Endothelial cell of umbilical vein (primary cell): ENCODE results near the gene B2M. TPM values are rescaled to one million over a fixed set of nuclear protein-coding genes. Genes with fewer than 3 reads are reported as not detected.

Source experiments
- BruUV-seq: library from RNA; stranded (reverse); fragments of 400-500 nt; replicated peaks from 2 replicates; lab custom pipeline; 2021; lab: Mats Ljungman, UMichigan
- CTCF ChIA-PET: fragments of 300-600, 350-600 bp; sonication (Branson Sonifier 250); formaldehyde crosslinking; loops from one replicate; lab custom pipeline; 2021; ENCODE audit warnings: antibody characterized with exemption, inconsistent platforms; lab: Charles Lee
- POLR2A ChIA-PET: fragments of 300-600, 350-600 bp; sonication (Branson Sonifier 250); formaldehyde crosslinking; loops from one replicate; lab custom pipeline; 2021; ENCODE audit warnings: antibody characterized with exemption, inconsistent platforms; lab: Charles Lee
- DNase-seq: peaks from one replicate; pipeline ENCODE4 v3.0.0-alpha.2; 2011; ENCODE audit warnings: low read depth, low spot score
- FAIRE-seq: peaks from 2 replicates; lab custom pipeline; 2011; peaks lifted over from hg19 to GRCh38; lab: Jason Lieb, UNC
- H2AFZ ChIP-seq: 2 replicates; pipeline ENCODE4 v1.6.0; 2012; ENCODE audit warnings: low read depth, low read length, control low read depth, inconsistent platforms
- H3K27ac ChIP-seq: 2 replicates; pipeline ENCODE4 v1.5.1; 2011; ENCODE audit warnings: low read depth, mild to moderate bottlenecking, control low read depth, low read length, moderate library complexity; ENCODE audit not compliant: insufficient read depth
- H3K27me3 ChIP-seq, 2 experiments: 2 replicates each; pipeline versions ENCODE4 v1.6.0 to v1.6.1; 2011; ENCODE audit warnings: low read length in 2 of 2, mixed read lengths in 1 of 2; ENCODE audit not compliant: control insufficient read depth in 2 of 2, insufficient read depth in 2 of 2
- H3K36me3 ChIP-seq, 2 experiments: 2 replicates in 1 of 2; 3 replicates in 1 of 2; pipeline ENCODE4 v1.5.1; 2011; ENCODE audit warnings: low read length in 2 of 2, mild to moderate bottlenecking in 1 of 2, moderate library complexity in 1 of 2; ENCODE audit not compliant: control insufficient read depth in 2 of 2, insufficient read depth in 2 of 2; ENCODE audit errors: extremely low read depth in 1 of 2
- H3K4me1 ChIP-seq: 3 replicates; pipeline ENCODE4 v1.5.1; 2011; ENCODE audit warnings: mild to moderate bottlenecking, low read length; ENCODE audit not compliant: control insufficient read depth, insufficient read depth; ENCODE audit errors: extremely low read depth
- H3K4me2 ChIP-seq: 2 replicates; pipeline ENCODE4 v1.6.1; 2011; ENCODE audit warnings: low read length, control low read depth, mixed read lengths; ENCODE audit not compliant: insufficient read depth
- H3K4me3 ChIP-seq, 3 experiments: fragments of 200-600 bp in 1 of 3; sonication (generic), shearing (Covaris generic) in 1 of 3; replicated peaks in 1 of 3; 2 replicates each; pipeline ENCODE4 v1.5.1; 2011 to 2016; ENCODE audit warnings: control low read depth in 3 of 3, low read length in 3 of 3, mild to moderate bottlenecking in 2 of 3, inconsistent platforms in 1 of 3, low read depth in 1 of 3, moderate library complexity in 1 of 3; ENCODE audit not compliant: insufficient read depth in 1 of 3
- H3K79me2 ChIP-seq: 2 replicates; pipeline ENCODE4 v1.6.0; 2012; ENCODE audit warnings: low read length, inconsistent platforms; ENCODE audit not compliant: control insufficient read depth, insufficient read depth
- H3K9ac ChIP-seq: replicated peaks from 2 replicates; pipeline ENCODE3; 2011; ENCODE audit warnings: low read length, control low read depth; ENCODE audit not compliant: insufficient read depth; ENCODE audit errors: extremely low read depth
- H3K9me1 ChIP-seq: replicated peaks from 3 replicates; pipeline ENCODE4 v1.6.0; 2011; ENCODE audit warnings: mild to moderate bottlenecking, low read length; ENCODE audit not compliant: control insufficient read depth, insufficient read depth; ENCODE audit errors: extremely low read depth
- H3K9me3 ChIP-seq: replicated peaks from 2 replicates; pipeline ENCODE4 v1.5.1; 2012; ENCODE audit warnings: low read length, inconsistent platforms; ENCODE audit not compliant: control insufficient read depth, insufficient read depth
- H4K20me1 ChIP-seq: replicated peaks from 2 replicates; pipeline ENCODE3; 2011; ENCODE audit warnings: mild to moderate bottlenecking, low read length; ENCODE audit not compliant: control insufficient read depth, insufficient read depth; ENCODE audit errors: extremely low read depth
- EZH2 ChIP-seq: IDR thresholded peaks from 2 replicates; pipeline ENCODE4 v1.6.1; 2012; ENCODE audit warnings: borderline replicate concordance, low read depth, mild to moderate bottlenecking, moderate library complexity, low read length, inconsistent platforms; ENCODE audit not compliant: severe bottlenecking
- FOS ChIP-seq: IDR thresholded peaks from 2 replicates; pipeline ENCODE4 v1.6.1; 2011; ENCODE audit warnings: mild to moderate bottlenecking, low read length, moderate library complexity, borderline replicate concordance; ENCODE audit not compliant: insufficient read depth
- GATA2 ChIP-seq: IDR thresholded peaks from 2 replicates; pipeline ENCODE4 v1.7.0; 2011; ENCODE audit warnings: low read depth, mild to moderate bottlenecking, moderate library complexity, mixed read lengths, low read length; ENCODE audit not compliant: insufficient read length, insufficient read depth
- JUN ChIP-seq: IDR thresholded peaks from 2 replicates; pipeline ENCODE4 v1.6.1; 2011; ENCODE audit warnings: borderline replicate concordance, low read depth; ENCODE audit not compliant: insufficient read length, insufficient read depth
- MYC ChIP-seq: IDR thresholded peaks from one replicate; pipeline ENCODE4 v1.6.1; 2011; ENCODE audit warnings: mild to moderate bottlenecking, low read depth, low read length
- POLR2A ChIP-seq: IDR thresholded peaks from 2 replicates; pipeline ENCODE4 v1.6.1; 2012; ENCODE audit warnings: low read depth, mild to moderate bottlenecking, control low read depth, low read length
- POLR2AphosphoS5 ChIP-seq: IDR thresholded peaks from 2 replicates; pipeline ENCODE4 v1.6.1; 2012; ENCODE audit warnings: low read depth, mild to moderate bottlenecking, control low read depth, low read length, moderate library complexity; ENCODE audit not compliant: insufficient read depth
- dilution Hi-C: fragments of 300-500 bp; cut with MboI; formaldehyde crosslinking; loops from one replicate; pipeline ENCODE4 v1.15.0; 2019; ENCODE audit warnings: low sequenced_read_pairs; ENCODE audit not compliant: extremely low pct_ligation_motif_present
- intact Hi-C: fragments of 100-400 bp; cut with micrococcal nuclease; formaldehyde crosslinking; loops from one replicate; pipeline ENCODE4 v1.10.0; 2022
- polyA plus RNA-seq, 4 experiments: library from polyadenylated mRNA; depleted of rRNA in 3 of 4; stranded (reverse) in 3 of 4; unstranded in 1 of 4; fragments of >200 nt; gene quantifications; 2 replicates each; pipeline versions ENCODE4 v1.2.1 to v1.2.3, GENCODE V29; 2011 to 2012; ENCODE audit warnings: missing spikeins in 1 of 4
- total RNA-seq: library from RNA; stranded (reverse); gene quantifications from 2 replicates; pipeline ENCODE4 v1.2.3, GENCODE V29; 2021
- TF ChIP-seq, protein P1 (sequence below): IDR thresholded peaks from 2 replicates; pipeline ENCODE4 v1.6.1; 2011; ENCODE audit not compliant: insufficient read depth, insufficient read length
- TF ChIP-seq, protein P2 (sequence below), 2 donors: IDR thresholded peaks; 1 replicate in 1 of 2; 2 replicates in 1 of 2; pipeline ENCODE4 v1.5.1; 2011; ENCODE audit warnings: low read length in 2 of 2, mild to moderate bottlenecking in 2 of 2, moderate library complexity in 2 of 2, control low read depth in 1 of 2, inconsistent platforms in 1 of 2, low read depth in 1 of 2; ENCODE audit not compliant: insufficient read depth in 1 of 2; ENCODE audit errors: extremely low read depth in 1 of 2

The B2M gene
- total and polyA plus RNA-seq, 2 donors (not counting 3 experiments of a cell fraction or from before 2014, with no cell fraction given) = 985 to 5,206 TPM

GRCh38 chr15:44726136-44726535 lies 14.8 kb downstream of the B2M start:
- no TSS peak for BruUV-seq
- H3K4me3 ChIP-seq = no peak overlapping the region
- intact Hi-C loops = loop anchor here (1.0 to 5.0 kb wide), 2 partner anchors 14 to 111 kb away; no protein-coding TSS in a partner anchor

More at GRCh38 chr15:44726136-44726535, 14.8 kb downstream of the B2M start:
- Histone ChIP-seq H3K36me3 (no peaks in the 10 kb centered on the region), H3K27me3 (no peaks in the 10 kb centered on the region), H3K9me1 (no peaks in the 10 kb centered on the region), H3K27ac (peak overlapping the region; percentile 59), H3K9ac (peak overlapping the region; percentile 66), H3K9me3 (no peaks in the 10 kb centered on the region), H2AFZ (peak overlapping the region; percentile 51), H4K20me1 (no peaks in the 10 kb centered on the region), H3K4me2 (peak overlapping the region; percentile 35), H3K4me1 (peaks cover 32% of the 10 kb centered on the region), H3K79me2 (no peaks in the 10 kb centered on the region)
- ChIA-PET CTCF (interaction anchor here (0.5 to 4.3 kb wide), 5 partner anchors 11 to 756 kb away, joined by 3 to 65 read pairs (median 8); partner anchors contain the start of genes B2M, PATL2, SPG11 and TRIM69), POLR2A (interaction anchor here (0.7 to 4.3 kb wide), 3 partner anchors 14 to 428 kb away, joined by 3 to 63 read pairs (median 8); partner anchors contain the start of genes B2M, PATL2 and SPG11)
- TF ChIP-seq POLR2A = no peak
- no peak for TF ChIP-seq JUN
- TF ChIP-seq MYC = no peak
- TF ChIP-seq EZH2 = no peak
- TF ChIP-seq, protein P1, sequence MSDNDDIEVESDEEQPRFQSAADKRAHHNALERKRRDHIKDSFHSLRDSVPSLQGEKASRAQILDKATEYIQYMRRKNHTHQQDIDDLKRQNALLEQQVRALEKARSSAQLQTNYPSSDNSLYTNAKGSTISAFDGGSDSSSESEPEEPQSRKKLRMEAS = no peak
- TF ChIP-seq FOS = no peak
- TF ChIP-seq GATA2 = no peak
- TF ChIP-seq POLR2AphosphoS5 = no peak
- TF ChIP-seq, protein P2, sequence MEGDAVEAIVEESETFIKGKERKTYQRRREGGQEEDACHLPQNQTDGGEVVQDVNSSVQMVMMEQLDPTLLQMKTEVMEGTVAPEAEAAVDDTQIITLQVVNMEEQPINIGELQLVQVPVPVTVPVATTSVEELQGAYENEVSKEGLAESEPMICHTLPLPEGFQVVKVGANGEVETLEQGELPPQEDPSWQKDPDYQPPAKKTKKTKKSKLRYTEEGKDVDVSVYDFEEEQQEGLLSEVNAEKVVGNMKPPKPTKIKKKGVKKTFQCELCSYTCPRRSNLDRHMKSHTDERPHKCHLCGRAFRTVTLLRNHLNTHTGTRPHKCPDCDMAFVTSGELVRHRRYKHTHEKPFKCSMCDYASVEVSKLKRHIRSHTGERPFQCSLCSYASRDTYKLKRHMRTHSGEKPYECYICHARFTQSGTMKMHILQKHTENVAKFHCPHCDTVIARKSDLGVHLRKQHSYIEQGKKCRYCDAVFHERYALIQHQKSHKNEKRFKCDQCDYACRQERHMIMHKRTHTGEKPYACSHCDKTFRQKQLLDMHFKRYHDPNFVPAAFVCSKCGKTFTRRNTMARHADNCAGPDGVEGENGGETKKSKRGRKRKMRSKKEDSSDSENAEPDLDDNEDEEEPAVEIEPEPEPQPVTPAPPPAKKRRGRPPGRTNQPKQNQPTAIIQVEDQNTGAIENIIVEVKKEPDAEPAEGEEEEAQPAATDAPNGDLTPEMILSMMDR (IDR thresholded peaks at IDR 0.05; ENCODE audit: extremely low read depth in 1 of 2, insufficient read depth in 1 of 2, low read depth in 1 of 2, low read length in 2 of 2) = no peak
- DNase-seq (peak; percentile 31), FAIRE-seq (no peak)
- dilution Hi-C loops = loop anchor here (25.0 kb wide), 1 partner anchor 139 kb away; no protein-coding TSS in a partner anchor
